GM12891 (cell line): ENCODE data around the gene MICU1.

Source experiments
- PAX5 ChIP-seq: IDR thresholded peaks from 2 replicates; pipeline ENCODE4 v1.6.1; 2011; ENCODE audit warnings: low read length, moderate library complexity, mild to moderate bottlenecking; ENCODE audit not compliant: insufficient read depth, severe bottlenecking
- POLR2A ChIP-seq: IDR thresholded peaks from 2 replicates; pipeline ENCODE4 v1.6.1; 2011; ENCODE audit warnings: low read depth, low read length, control low read depth
- POLR2AphosphoS5 ChIP-seq: IDR thresholded peaks from 2 replicates; pipeline ENCODE4 v1.6.1; 2011; ENCODE audit warnings: low read depth, low read length, control low read depth
- SPI1 ChIP-seq: IDR thresholded peaks from 2 replicates; pipeline ENCODE4 v1.6.1; 2011; ENCODE audit warnings: low read depth, low read length, control low read depth
- TAF1 ChIP-seq: IDR thresholded peaks from 2 replicates; pipeline ENCODE4 v1.6.1; 2011; ENCODE audit warnings: low read depth, low read length, control low read depth

DNA sequence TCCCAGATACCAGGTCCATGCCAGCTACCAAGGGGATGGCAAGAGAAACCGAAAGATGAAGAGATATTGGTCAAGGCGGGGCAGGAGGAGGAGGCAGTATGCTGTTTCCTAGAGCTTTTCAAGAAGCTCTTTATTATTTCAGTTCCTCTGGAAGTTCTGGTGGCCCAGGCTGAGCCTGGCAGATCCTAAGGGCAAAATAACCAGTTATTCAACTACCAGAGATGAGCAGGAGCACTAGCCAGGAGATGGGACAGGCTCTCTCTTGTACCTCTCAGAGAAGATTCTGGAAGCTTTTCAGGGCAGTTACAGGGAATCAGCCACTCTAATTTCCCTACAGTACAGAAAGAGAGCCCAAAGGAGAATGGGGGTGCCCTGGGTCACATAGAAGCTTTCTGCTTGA lies 276.4 kb downstream of the MICU1 start:
- TF ChIP-seq POLR2A, result no peak
- no peak for TF ChIP-seq POLR2AphosphoS5
- no peak for TF ChIP-seq PAX5
- no peak for TF ChIP-seq TAF1
- no peak for TF ChIP-seq SPI1
